ENCODE results near the gene GAGE12J. TPM values are rescaled to one million over a fixed set of nuclear protein-coding genes. Genes with fewer than 3 reads are reported as not detected.
"Not testable (repeated sequence)": the region's sequence is repeated elsewhere in the genome, so short reads cannot be mapped to it uniquely, and the experiment has no call there.

GAGE12J gene
- not detected in 2 replicates for total RNA-seq (2014; rRNA removed)
- polyA plus RNA-seq (2012) = not detected

GRCh38 chrX:49321737-49322136 lies at the start of gene GAGE12J:
TSS of gene GAGE12J (plus strand) at chrX:49322037. CDS start at chrX:49323194, 1,157 bp downstream.
- not testable (repeated sequence) for DNase-seq (ENCODE audit: low read depth)

GRCh38 chrX:49272421-49272820 lies 49.4 kb upstream of the GAGE12J start:
- DNase-seq (ENCODE audit: low read depth) = no peak

DNA sequence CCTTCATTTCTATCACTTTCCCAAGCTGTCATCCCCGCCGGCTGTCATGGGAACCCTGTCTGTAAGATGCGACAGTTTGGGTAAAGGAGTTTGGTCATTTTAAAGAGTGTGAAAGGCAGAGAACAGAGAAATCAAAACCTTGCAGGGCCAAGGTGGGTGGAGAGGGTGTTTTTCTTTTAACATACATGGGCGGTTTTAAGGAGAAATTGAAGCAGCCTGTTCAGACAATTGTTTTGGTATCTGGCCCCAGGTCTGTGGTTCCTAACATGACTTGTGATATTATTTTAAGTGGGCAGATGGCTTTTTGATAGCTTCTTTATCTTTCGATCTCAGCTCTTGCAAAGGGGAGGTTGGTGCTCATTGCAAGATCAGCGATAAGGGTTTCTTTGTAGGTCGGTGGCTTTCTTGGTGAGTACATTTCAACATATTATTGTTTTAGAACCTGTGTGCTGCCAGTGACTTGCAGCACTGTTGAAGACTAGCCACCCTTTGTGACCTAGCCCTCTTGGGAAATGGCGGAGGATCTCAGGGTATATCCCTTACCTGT lies 48.6 kb upstream of the GAGE12J start:
- no peak for DNase-seq (ENCODE audit: low read depth)

- no peak for DNase-seq (ENCODE audit: low read depth)
These were observed 45.6 kb upstream of the GAGE12J start for GRCh38 chrX:49276207-49276606.

DNA sequence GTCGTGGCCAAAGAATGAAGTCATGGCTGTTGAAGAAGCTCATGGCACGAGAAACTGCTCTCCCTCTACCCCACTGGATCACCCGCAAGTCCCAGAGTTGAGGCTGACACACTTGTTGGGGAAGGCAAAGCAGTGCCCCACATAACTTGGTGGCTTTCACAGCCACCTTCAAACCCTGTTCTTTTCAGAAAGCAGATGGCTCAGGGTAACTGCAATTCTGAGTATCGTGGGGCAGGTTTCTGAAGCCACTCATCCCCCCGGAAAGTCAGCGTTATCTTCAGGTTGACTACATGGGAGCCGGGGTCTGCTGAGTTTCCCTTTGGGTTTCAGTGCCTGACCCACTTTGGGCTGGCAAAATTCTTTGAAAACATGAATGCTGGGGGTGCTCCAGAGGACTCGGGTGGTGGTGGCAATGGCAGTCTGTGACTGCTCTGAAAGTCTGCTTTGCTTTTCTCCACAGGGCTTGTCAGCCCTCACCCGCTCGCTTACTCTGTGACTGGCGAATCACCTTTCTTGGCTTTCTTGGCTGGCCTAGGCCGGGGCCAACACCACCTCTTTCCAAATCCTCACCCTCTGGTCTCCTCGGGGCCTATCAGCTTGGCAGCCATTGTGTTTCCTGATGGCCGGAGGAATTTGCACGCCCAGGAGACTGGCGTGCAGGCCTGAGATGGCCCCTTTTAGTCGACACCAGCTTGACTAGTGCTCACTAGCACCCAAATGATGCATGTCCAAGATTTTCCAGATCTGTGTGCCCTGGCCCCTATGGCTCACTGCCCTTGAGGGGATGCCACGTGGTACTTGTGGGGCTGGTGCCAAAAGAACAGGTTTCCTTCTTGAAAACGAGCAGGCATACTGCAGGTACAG lies 44.9 kb upstream of the GAGE12J start:
- no peak for DNase-seq (ENCODE audit: low read depth)

DNA sequence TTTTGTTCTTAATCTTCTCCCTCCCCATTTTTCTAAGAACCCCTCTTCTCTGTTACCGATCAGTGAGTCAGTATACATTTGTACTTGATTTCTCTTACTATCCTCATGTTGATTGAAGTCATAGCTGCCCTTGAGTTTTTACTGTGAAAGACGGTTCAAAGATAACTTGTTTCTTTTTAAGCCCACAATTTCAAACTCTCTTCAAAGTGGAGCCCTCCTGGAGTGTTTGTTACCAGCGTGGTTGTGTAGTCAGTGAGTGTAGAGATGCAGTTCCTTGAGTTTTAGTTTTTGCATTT lies 44.4 kb upstream of the GAGE12J start:
- no peak for DNase-seq (ENCODE audit: low read depth)

DNA sequence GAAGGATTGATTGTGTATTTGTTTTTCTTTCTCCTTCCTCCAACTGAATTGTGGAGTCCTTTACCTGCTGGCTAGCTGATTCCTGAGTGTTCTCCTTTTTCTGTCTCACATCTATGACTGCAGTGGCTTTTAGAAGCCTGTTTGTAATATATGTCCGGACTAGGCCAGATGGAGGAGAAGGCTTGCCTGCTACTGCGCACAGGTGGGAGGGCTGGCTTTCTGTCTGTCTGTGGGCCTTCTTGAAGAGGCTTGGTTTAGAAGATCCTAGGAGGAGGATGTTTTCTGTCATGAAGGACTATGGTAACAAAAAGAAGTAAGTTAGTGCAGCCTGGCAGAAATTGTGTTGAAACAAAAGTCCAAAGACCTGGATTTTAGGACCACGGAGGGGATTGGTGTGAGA lies 43.8 kb upstream of the GAGE12J start:
- DNase-seq (ENCODE audit: low read depth) = no peak

DNA sequence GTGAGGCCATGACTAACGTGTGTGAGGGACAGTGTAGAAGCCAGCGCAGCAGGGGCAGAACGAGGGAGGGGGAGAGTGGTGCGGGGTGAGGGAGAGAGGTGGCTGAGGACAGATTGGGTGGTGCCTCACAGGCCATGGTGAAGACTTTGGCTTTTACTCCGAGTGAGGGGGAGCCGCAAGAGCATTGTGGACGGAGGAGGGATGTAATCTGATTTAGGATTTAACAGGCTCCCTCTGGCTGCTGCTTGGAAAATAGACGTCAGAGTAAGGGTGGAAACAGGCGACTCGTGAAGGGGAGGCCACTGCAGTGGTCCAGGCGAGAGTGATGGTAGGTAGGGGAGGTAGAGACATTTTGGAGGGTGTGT lies 39.2 kb upstream of the GAGE12J start:
- DNase-seq (ENCODE audit: low read depth) = peak; percentile 6

DNA sequence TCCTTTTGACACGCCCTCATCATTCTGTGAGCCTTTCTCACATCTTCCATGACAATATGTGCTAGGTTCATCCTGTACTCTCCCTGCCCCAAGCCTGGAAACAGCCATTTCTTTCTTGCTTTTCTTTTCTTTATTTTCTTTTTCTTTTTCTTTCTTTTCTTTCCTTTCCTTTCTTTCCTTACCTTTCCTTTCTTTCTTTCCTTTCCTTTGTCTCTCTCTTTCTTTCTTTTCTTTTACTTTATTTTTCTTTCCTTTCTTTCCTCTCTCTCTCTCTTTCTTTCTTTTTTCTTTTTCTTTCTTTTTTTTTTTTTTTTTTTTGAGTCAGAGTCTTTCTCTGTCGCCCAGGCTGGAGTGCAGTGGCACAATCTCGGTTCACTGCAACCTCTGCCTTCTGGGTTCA lies 37.6 kb upstream of the GAGE12J start:
- DNase-seq (ENCODE audit: low read depth) = no peak

- no peak for DNase-seq (ENCODE audit: low read depth)
These were observed 35.7 kb upstream of the GAGE12J start for GRCh38 chrX:49286136-49286535.

- DNase-seq (ENCODE audit: low read depth) = no peak
These were observed 35.3 kb upstream of the GAGE12J start for GRCh38 chrX:49286581-49286980.

DNA sequence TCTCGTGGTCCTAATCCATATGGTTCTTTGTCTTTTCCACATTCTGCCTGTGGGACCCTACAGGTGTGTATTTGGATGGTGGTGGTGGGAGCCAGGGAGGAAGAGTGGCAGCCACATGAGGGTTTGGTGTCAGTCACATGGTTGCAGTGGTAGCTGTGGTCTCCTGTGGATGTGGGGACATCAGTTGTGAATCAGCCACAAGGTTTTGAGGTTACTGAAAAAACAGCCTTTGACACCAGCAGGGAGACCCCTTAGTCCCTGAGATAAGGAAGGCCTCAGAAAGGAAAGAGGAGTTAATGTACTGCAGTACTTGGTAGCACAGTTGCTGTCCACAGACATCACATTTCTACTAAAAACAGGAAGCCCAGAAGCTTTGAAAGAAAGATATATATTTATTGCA lies 34.2 kb upstream of the GAGE12J start:
- no peak for DNase-seq (ENCODE audit: low read depth)

GRCh38 chrX:49290215-49290614 lies 31.6 kb upstream of the GAGE12J start:
- no peak for DNase-seq (ENCODE audit: low read depth)

GRCh38 chrX:49291615-49292337 lies 30.1 kb upstream of the GAGE12J start:
- peak; percentile 48 for DNase-seq (ENCODE audit: low read depth)

GRCh38 chrX:49292400-49293362 lies 29.2 kb upstream of the GAGE12J start:
- no peak for DNase-seq (ENCODE audit: low read depth)

DNA sequence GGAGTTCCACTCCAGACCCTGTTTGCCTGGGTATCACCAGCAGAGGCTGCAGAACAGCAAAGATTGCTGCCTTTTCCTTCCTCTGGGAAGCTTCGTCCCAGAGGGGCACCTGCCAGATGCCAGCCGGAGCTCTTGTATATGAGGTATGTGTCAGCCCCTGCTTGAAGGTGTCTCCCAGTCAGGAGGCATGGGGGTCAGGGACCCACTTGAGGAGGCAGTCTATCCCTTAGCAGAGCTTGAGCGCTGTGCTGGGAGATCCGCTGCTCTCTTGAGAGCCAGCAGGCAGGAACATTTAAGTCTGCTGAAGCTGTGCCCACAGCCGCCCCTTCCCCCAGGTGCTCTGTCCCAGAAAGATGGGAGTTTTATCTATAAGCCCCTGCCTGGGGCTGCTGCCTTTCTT lies 22.5 kb upstream of the GAGE12J start:
- not testable (repeated sequence) for DNase-seq (ENCODE audit: low read depth)

DNA sequence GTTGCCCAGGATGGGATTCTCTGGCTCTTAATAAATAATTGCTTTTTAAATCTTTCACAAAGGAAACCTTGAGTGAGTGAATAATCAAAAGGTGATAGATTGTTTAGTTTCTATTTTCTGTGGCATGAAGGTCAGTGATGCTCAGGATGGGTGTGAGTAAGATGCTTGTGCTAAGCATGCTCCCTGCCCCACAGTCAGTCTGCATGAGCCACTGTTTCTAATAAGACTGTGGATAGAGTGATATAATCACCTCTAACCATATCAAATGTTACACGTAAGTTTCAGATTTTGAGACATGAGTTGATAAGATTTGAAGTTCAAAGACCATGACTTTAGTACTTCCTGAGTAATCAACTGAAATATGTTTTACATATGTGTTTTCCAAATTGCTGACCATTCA lies 21.1 kb upstream of the GAGE12J start:
- no peak for DNase-seq (ENCODE audit: low read depth)

GRCh38 chrX:49303346-49303745 lies 18.5 kb upstream of the GAGE12J start, which contains the start of gene GAGE10:
TSS of gene GAGE10 (plus strand) at chrX:49303646. CDS start at chrX:49304860, 1,214 bp downstream.
- no peak for DNase-seq (ENCODE audit: low read depth)

- not testable (repeated sequence) for DNase-seq (ENCODE audit: low read depth)
These were observed 14.1 kb upstream of the GAGE12J start for GRCh38 chrX:49307775-49308174.

DNA sequence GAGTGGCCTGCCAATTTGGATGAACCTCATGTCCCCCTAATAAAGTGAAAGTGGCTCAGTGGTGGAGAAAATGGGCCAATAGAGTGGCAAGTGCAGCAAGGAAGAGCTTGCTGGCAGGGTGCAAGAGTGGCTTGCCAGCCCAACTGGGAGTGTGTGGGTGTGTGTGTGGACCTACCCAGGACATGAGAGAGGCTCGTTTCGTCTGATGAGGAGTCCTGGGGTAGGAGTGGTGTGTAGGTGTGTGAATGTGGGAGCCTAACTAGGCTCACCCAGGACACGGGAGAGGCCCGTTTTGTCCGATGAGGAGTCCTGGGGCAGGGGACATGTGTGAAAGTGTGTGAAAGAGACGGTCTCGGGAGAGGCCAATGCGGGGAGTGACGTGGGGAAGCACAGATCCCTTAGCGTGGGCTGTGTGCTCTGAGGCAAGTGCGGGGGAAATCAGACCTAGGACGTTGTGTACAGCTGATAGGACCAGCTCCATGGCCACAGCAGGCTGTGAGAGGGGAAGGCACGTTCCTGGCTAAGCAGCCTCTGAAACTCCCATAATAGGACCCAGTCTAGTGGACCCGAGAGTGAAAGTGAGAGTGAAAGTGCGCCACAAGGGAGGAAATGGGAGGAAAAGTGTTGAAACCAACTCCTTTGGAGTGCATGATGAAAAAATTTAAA lies 13.1 kb upstream of the GAGE12J start:
- DNase-seq (ENCODE audit: low read depth) = peak; percentile 12
